Activated B cell treated with CpG ODN at 0.5 μM for 24 hours (primary cell): ENCODE data around the gene ADAMTSL3. TPM values are rescaled to one million over a fixed set of nuclear protein-coding genes. Genes with fewer than 3 reads are reported as not detected.

Source experiments
- ATAC-seq: fragments of 200-7000 bp; cut with Tn5 transposase; one replicate; pipeline ENCODE4 v1.10.0; 2021; ENCODE audit warnings: low read depth, mild to moderate bottlenecking, moderate library complexity
- CTCF ChIA-PET: fragments of 350-600 bp; sonication (Branson Sonifier 250); formaldehyde crosslinking; loops from one replicate; lab custom pipeline; 2021; ENCODE audit warnings: antibody characterized with exemption; lab: Charles Lee
- POLR2A ChIA-PET: fragments of 350-600 bp; sonication (Branson Sonifier 250); formaldehyde crosslinking; loops from one replicate; lab custom pipeline; 2021; ENCODE audit warnings: antibody characterized with exemption; lab: Charles Lee
- DNase-seq: peaks from one replicate; pipeline ENCODE4 v3.0.0; 2022
- H3K27ac Mint-ChIP-seq: one replicate; pipeline ENCODE4 v1.8.0; 2020; ENCODE audit warnings: mixed read lengths
- H3K27me3 Mint-ChIP-seq: one replicate; pipeline ENCODE4 v1.8.0; 2021; ENCODE audit warnings: mixed read lengths
- H3K36me3 Mint-ChIP-seq: one replicate; pipeline ENCODE4 v1.8.0; 2021; ENCODE audit warnings: low read depth, mixed read lengths
- H3K4me1 Mint-ChIP-seq: one replicate; pipeline ENCODE4 v1.8.0; 2021; ENCODE audit warnings: mixed read lengths
- H3K4me3 Mint-ChIP-seq: one replicate; pipeline ENCODE4 v1.8.0; 2020; ENCODE audit warnings: mild to moderate bottlenecking, mixed read lengths
- H3K9me3 Mint-ChIP-seq: one replicate; pipeline ENCODE4 v1.8.0; 2020; ENCODE audit warnings: mixed read lengths
- CTCF ChIP-seq: fragments of 200-600 bp; IDR thresholded peaks from one replicate; pipeline ENCODE4 v1.8.0; 2022; ENCODE audit warnings: antibody characterized with exemption, mild to moderate bottlenecking
- intact Hi-C: fragments of 100-400 bp; cut with micrococcal nuclease; formaldehyde crosslinking; loops from one replicate; pipeline ENCODE4 v1.15.1; 2024
- total RNA-seq: library from RNA; stranded (reverse); gene quantifications from 2 replicates; pipeline ENCODE4 v1.2.3, GENCODE V29; 2022

ADAMTSL3 gene
- total RNA-seq, 1 donor from 2014 or later = not detected

GRCh38 chr15:83854321-83854720 is 200.4 kb downstream of the ADAMTSL3 start:
- Mint-ChIP-seq H3K4me1 (no peaks in the 10 kb centered on the region), H3K4me3 (no peak overlapping the region), H3K27ac (no peak overlapping the region), H3K36me3 (no peaks in the 10 kb centered on the region), H3K9me3 (peaks cover 2% of the 10 kb centered on the region), H3K27me3 (peaks cover 4% of the 10 kb centered on the region)
- DNase-seq = no peak
- intact Hi-C loops = no loop called here
- ChIA-PET POLR2A (no interaction called here), CTCF (no interaction called here)
- TF ChIP-seq CTCF = no peak
- no peak for ATAC-seq

- CTCF ChIA-PET = no interaction called here
- TF ChIP-seq CTCF = no peak
- intact Hi-C loops = no loop called here
- Mint-ChIP-seq H3K27ac (no peak overlapping the region), H3K9me3 (peaks cover 2% of the 10 kb centered on the region), H3K4me3 (no peak overlapping the region), H3K27me3 (peaks cover 4% of the 10 kb centered on the region), H3K4me1 (no peaks in the 10 kb centered on the region), H3K36me3 (no peaks in the 10 kb centered on the region)
- DNase-seq (no peak), ATAC-seq (no peak)
- POLR2A ChIA-PET = no interaction called here
Measured at GRCh38 chr15:83854950-83855707, 201.2 kb downstream of the ADAMTSL3 start.

- Mint-ChIP-seq H3K36me3 (no peaks in the 10 kb centered on the region), H3K4me3 (no peak overlapping the region), H3K27ac (no peak overlapping the region), H3K9me3 (peaks cover 2% of the 10 kb centered on the region), H3K4me1 (no peaks in the 10 kb centered on the region), H3K27me3 (peaks cover 4% of the 10 kb centered on the region)
- POLR2A ChIA-PET = no interaction called here
- intact Hi-C loops = no loop called here
- TF ChIP-seq CTCF = no peak
- CTCF ChIA-PET = no interaction called here
- DNase-seq (no peak), ATAC-seq (no peak)
Measured at GRCh38 chr15:83855956-83856355, 202.0 kb downstream of the ADAMTSL3 start.

GRCh38 chr15:83858820-83859505 is 205.0 kb downstream of the ADAMTSL3 start:
- no peak for ATAC-seq
- no peak overlapping the region for H3K4me3 Mint-ChIP-seq
- H3K9me3 Mint-ChIP-seq = peaks cover 4% of the 10 kb centered on the region
- no peak for DNase-seq
- ChIA-PET POLR2A (no interaction called here), CTCF (no interaction called here)
- H3K27ac Mint-ChIP-seq = no peak overlapping the region
- intact Hi-C loops = no loop called here
- no peaks in the 10 kb centered on the region for H3K4me1 Mint-ChIP-seq
- no peaks in the 10 kb centered on the region for H3K36me3 Mint-ChIP-seq
- TF ChIP-seq CTCF = no peak
- H3K27me3 Mint-ChIP-seq = peaks cover 4% of the 10 kb centered on the region

- Mint-ChIP-seq H3K9me3 (peaks cover 2% of the 10 kb centered on the region), H3K27me3 (no peaks in the 10 kb centered on the region), H3K4me1 (no peaks in the 10 kb centered on the region), H3K4me3 (no peak overlapping the region), H3K36me3 (no peaks in the 10 kb centered on the region), H3K27ac (no peak overlapping the region)
- intact Hi-C loops = no loop called here
- DNase-seq = no peak
- no peak for ATAC-seq
- TF ChIP-seq CTCF = no peak
- ChIA-PET POLR2A (no interaction called here), CTCF (no interaction called here)
Measured at GRCh38 chr15:83866692-83867091, 212.8 kb downstream of the ADAMTSL3 start.
